ENCODE results near the gene EPM2A. TPM values are rescaled to one million over a fixed set of nuclear protein-coding genes. Genes with fewer than 3 reads are reported as not detected.

EPM2A gene
- polyA plus RNA-seq, 1 donor (not counting 4 experiments of a cell fraction or from before 2014, with no cell fraction given), result 2.4 TPM

GRCh38 chr6:145656128-145656527 is 79.2 kb downstream of the EPM2A start:
- Histone ChIP-seq H3K9me1 (ENCODE audit: control insufficient read depth, extremely low read depth, insufficient read depth, low read length) (no peaks in the 10 kb centered on the region), H4K20me1 (ENCODE audit: control insufficient read depth, extremely low read depth, insufficient read depth, low read length) (no peaks in the 10 kb centered on the region), H3K9me3 (ENCODE audit: control insufficient read depth, low read depth, low read length) (no peaks in the 10 kb centered on the region), H3K79me2 (ENCODE audit: control insufficient read depth, insufficient read depth, low read length) (no peaks in the 10 kb centered on the region), H3K4me3 (ENCODE audit: control insufficient read depth in 2 of 3, extremely low read depth in 1 of 3, insufficient read depth in 2 of 3, low read depth in 1 of 3, low read length in 3 of 3) (no peak overlapping the region), H3K36me3 (ENCODE audit: control insufficient read depth in 2 of 2, extremely low read depth in 1 of 2, insufficient read depth in 2 of 2, low read length in 2 of 2) (no peaks in the 10 kb centered on the region), H3K27me3 (ENCODE audit: control insufficient read depth, extremely low read depth, insufficient read depth, low read length) (no peaks in the 10 kb centered on the region), H3K4me2 (ENCODE audit: control insufficient read depth, extremely low read depth, insufficient read depth, low read depth, low read length) (no peak overlapping the region), H3K9ac (ENCODE audit: control insufficient read depth, extremely low read depth, insufficient read depth, low read length) (no peak overlapping the region), H2AFZ (ENCODE audit: control insufficient read depth, low read length) (no peak overlapping the region), H3K27ac (ENCODE audit: control insufficient read depth, insufficient read depth, low read length) (no peak overlapping the region), H3K4me1 (ENCODE audit: control insufficient read depth, extremely low read depth, insufficient read depth, low read length) (no peaks in the 10 kb centered on the region)
- DNase-seq (ENCODE audit: low read depth, low spot score) (no peak), FAIRE-seq (no peak)
- no peak for TF ChIP-seq EZH2 (IDR thresholded peaks at IDR 0.05; ENCODE audit: low read length)
- no peak for TF ChIP-seq CTCF (optimal IDR thresholded peaks at IDR 0.05 in 1 of 3, IDR thresholded peaks at IDR 0.05 in 1 of 3, conservative IDR thresholded peaks at IDR 0.05 in 1 of 3; ENCODE audit: extremely low read depth in 1 of 3, insufficient read depth in 2 of 3, low read length in 3 of 3)
- dilution Hi-C loops (cut with MboI; ENCODE audit: extremely low pct_ligation_motif_present, low sequenced_read_pairs), result no loop called here

GRCh38 chr6:145652572-145652971 is 82.7 kb downstream of the EPM2A start:
- no peak overlapping the region for H3K4me2 ChIP-seq (ENCODE audit: control insufficient read depth, extremely low read depth, insufficient read depth, low read depth, low read length)
- H4K20me1 ChIP-seq (ENCODE audit: control insufficient read depth, extremely low read depth, insufficient read depth, low read length), result no peaks in the 10 kb centered on the region
- no peak overlapping the region for H3K4me3 ChIP-seq (ENCODE audit: control insufficient read depth in 2 of 3, extremely low read depth in 1 of 3, insufficient read depth in 2 of 3, low read depth in 1 of 3, low read length in 3 of 3)
- dilution Hi-C loops (cut with MboI; ENCODE audit: extremely low pct_ligation_motif_present, low sequenced_read_pairs), result no loop called here
- H3K36me3 ChIP-seq (ENCODE audit: control insufficient read depth in 2 of 2, extremely low read depth in 1 of 2, insufficient read depth in 2 of 2, low read length in 2 of 2), result no peaks in the 10 kb centered on the region
- DNase-seq (ENCODE audit: low read depth, low spot score) (no peak), FAIRE-seq (no peak)
- TF ChIP-seq CTCF (optimal IDR thresholded peaks at IDR 0.05 in 1 of 3, IDR thresholded peaks at IDR 0.05 in 1 of 3, conservative IDR thresholded peaks at IDR 0.05 in 1 of 3; ENCODE audit: extremely low read depth in 1 of 3, insufficient read depth in 2 of 3, low read length in 3 of 3) (no peak), EZH2 (IDR thresholded peaks at IDR 0.05; ENCODE audit: low read length) (no peak)
- H3K4me1 ChIP-seq (ENCODE audit: control insufficient read depth, extremely low read depth, insufficient read depth, low read length), result no peaks in the 10 kb centered on the region
- no peaks in the 10 kb centered on the region for H3K79me2 ChIP-seq (ENCODE audit: control insufficient read depth, insufficient read depth, low read length)
- no peaks in the 10 kb centered on the region for H3K9me1 ChIP-seq (ENCODE audit: control insufficient read depth, extremely low read depth, insufficient read depth, low read length)
- H3K9ac ChIP-seq (ENCODE audit: control insufficient read depth, extremely low read depth, insufficient read depth, low read length), result no peak overlapping the region
- no peaks in the 10 kb centered on the region for H3K27me3 ChIP-seq (ENCODE audit: control insufficient read depth, extremely low read depth, insufficient read depth, low read length)
- H3K9me3 ChIP-seq (ENCODE audit: control insufficient read depth, low read depth, low read length), result no peaks in the 10 kb centered on the region
- H3K27ac ChIP-seq (ENCODE audit: control insufficient read depth, insufficient read depth, low read length), result no peak overlapping the region
- H2AFZ ChIP-seq (ENCODE audit: control insufficient read depth, low read length), result no peak overlapping the region

All from keratinocyte (primary cell).